GM19467 (cell line): ENCODE data around the gene DGCR6L.
"Not testable (repeated sequence)": the region's sequence is repeated elsewhere in the genome, so short reads cannot be mapped to it uniquely, and the experiment has no call there.

Source experiments
- ATAC-seq: cut with Tn5 transposase; IDR thresholded peaks from one replicate; pipeline ENCODE4 v1.9.1; 2021; ENCODE audit warnings: mild to moderate bottlenecking, moderate library complexity; ENCODE audit not compliant: unreplicated experiment

The DGCR6L gene

GRCh38 chr22:20277936-20278635 is 41.8 kb downstream of the DGCR6L start:
- ATAC-seq = not testable (repeated sequence)

DNA sequence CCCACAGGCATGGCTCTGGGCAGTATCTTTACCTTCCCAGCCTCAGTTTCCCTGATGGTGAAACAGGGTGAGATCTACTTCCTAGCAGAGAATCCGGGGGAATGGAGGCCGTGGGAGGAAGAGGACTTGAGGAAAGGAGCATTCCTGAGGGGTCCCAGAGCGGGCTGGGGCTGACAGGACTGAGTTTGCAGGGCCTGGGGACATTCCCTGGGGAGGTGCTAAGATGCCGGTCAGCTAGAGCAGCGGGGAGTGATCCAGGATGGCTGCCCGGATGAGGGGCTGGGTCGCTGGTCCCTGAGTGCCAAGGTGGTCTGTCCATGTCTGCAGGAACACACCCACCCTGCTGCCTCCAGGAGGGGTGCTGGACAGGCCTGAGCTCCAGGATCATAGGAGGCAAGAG is 43.4 kb downstream of the DGCR6L start:
- no peak for ATAC-seq

DNA sequence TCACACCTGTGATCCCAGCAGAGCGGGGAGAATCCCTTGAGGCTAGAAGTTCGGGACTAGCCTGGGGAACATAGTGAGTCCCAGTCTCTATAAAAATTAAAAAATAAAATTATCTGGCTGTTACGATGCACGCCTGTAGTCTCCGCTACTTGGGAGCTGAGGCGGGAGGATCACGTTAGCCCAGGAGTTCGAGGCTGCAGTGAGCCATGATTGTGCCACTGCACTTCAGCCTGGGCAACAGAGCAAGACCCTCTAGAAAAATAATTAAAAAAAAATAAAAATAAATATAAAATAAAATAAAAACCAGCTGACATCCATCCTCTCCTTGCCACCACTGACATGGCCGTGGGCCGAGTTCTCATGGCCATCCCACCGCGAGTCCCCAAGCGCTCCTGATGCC is 44.0 kb downstream of the DGCR6L start:
- no peak for ATAC-seq

DNA sequence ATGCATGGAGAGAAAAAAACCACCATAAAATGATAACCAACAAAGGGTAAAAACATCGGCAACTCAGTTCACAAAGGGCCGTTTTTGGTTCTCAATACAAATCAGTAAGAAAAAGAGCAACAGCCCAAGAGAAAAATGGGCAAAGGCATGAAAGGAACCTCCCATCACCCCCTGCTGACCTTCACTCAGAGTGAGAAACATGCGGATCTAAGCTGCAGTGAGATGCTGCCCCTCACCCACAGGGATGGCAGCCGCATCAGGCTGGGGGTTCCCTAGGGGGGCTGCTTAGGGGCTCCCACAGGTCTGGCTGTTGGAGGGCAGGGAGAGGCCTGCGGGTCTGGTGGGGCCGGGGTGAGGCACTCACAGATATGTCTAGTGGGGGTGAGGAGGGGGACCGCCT is 44.5 kb downstream of the DGCR6L start:
- ATAC-seq = not testable (repeated sequence)

DNA sequence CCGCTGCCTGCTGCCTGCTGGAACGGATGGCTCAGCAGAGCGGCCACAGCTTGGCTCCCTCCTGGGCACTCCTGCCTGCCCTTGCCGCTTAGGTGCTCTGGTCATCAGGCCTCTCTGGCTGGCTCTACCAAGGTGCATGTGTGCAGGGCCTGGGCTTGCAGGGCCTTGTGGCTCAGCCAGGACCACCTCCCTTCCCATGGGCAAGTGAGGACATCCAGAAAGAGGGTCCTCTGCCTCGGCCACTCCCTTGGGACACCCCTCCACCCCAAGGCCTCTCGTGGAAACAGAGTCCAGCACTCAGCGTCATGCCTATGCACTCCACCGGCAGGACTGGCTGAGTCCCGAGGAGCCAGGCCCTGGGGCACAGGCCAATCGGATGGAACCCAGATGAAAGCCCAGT is 45.5 kb downstream of the DGCR6L start:
- not testable (repeated sequence) for ATAC-seq

- ATAC-seq = no peak
Measured at GRCh38 chr22:20273758-20274181, 46.1 kb downstream of the DGCR6L start.

- no peak for ATAC-seq
Measured at GRCh38 chr22:20272700-20273099, 47.2 kb downstream of the DGCR6L start.

DNA sequence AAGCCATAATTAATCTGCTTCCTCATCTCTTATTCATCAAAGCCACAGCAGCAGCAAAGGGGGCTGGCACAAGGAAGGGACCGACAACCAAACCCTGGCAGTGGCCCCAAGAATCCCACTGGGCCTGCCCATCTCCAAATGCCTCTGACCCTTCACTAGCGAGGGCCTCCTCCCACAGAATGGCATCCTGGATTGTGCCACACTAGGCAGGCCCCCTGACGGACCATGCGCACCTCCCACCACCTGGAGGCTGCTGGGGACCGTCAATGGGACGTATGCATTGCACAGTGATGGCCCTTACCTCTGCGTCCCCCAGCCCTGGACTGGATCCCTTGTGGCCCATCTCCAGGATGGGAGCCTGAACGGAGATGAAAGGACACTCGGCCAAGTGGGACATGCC is 47.7 kb downstream of the DGCR6L start:
- no peak for ATAC-seq

DNA sequence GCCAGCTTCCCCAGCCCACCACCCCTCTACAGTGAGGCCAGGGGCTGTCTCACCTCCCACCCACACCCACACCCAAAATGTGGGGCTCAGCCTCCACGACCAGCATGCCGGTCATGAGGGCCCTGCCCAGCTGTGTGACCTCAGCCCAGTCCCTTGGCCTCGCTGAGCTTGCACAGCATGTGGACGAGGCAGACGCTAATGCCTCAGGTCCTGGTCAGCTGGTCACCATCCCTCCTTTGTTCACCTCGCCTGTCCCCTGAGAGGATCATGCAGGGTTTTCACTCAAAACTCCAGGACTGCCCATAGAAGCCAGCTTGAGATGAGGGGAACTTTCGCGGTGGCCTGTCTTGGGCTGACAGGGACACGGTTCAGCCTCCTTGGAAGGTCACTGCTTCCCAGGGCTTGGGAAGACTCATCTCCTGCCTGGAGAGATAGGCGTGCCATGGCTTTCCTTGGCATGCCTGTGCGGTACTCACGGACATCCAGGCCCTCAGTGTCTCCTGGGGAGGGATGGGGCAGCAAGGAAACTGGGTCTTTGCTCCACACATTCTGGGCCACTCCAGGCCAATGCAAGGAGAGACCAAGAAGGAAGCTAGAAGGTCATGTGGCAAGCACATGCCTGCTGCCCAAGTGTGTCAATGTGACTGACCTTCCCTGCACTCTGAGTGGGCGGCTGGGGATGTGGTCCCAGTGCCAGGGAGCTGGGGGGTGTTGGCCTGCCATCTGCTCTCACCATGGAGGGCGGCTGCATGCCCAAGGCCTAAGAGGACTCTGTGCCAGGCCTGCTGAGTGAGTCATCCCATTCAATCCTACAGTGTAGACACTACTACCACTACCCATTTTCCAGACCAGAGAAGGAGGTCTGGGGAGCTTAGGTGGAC is 48.5 kb downstream of the DGCR6L start:
- ATAC-seq = no peak

DNA sequence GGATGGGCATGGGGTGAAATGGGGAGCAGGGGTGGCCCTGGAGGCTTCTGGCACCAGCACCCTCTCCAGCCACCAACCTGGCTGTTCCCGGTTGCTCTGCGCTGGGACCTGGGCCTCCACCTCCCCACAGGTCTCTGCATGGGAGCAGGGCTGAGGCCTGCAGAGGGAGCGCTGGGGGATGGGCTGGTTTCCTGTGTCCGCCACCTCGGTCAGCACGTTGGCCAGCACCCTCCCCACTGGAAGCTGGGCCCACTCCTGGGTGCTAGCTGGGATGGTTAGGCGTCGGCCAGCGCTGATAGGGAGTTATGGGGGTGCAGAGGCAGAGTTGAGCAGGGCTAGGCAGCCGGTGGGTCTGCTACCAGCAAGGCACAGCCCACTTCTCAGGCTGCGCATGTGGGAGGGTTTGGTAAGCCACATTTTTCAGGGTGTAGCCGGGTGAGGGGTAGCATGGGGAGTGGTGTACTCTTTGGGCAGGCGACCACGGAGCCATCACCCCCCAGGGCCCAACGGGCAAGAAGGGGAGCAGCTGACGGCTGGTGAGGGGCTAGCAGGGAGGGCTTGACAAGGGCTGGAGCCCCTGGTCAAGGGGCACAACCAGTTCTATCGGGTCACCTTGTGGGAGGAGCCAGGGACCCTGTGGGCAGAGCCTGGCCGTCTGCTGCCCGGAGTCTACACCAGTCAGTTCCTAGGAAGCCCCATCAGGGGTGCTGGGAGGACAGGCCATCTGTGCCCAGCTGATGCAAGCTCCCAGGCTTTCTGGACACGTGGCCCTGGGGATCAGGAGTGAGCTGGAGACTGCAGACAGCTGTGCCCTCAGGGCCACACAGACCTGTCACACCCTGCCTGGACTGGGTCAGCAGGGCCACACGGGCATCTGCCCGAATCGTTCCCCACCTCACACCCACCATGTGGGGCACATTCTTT is 49.4 kb downstream of the DGCR6L start:
- not testable (repeated sequence) for ATAC-seq

GRCh38 chr22:20269673-20270072 is 50.2 kb downstream of the DGCR6L start:
- ATAC-seq = not testable (repeated sequence)

DNA sequence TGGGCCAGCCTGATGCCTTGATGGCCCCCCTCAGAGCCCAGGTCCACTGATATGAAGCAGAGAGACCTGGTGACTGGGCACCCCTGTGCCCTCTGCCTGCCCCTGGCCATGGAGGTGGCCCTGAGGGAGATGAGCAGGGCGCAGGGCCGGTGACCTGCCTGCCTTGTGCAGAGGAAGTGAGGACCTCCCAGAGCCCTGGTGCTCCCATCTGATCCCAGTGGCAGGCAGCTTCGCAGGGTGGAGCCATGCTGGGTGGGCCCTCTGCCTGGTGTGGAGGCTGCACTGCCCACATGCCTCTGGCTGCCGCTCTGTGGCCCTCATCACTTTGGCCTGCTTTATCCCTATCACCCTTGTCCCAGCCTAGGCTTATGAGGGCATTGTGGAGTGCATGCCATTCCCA is 50.7 kb downstream of the DGCR6L start:
- not testable (repeated sequence) for ATAC-seq

- no peak for ATAC-seq
Measured at GRCh38 chr22:20268279-20269012, 51.4 kb downstream of the DGCR6L start, which contains the start of gene RTN4R. Gene RTN4R (minus strand): TSS chr22:20268318. CDS start chr22:20268092, 226 bp downstream.

DNA sequence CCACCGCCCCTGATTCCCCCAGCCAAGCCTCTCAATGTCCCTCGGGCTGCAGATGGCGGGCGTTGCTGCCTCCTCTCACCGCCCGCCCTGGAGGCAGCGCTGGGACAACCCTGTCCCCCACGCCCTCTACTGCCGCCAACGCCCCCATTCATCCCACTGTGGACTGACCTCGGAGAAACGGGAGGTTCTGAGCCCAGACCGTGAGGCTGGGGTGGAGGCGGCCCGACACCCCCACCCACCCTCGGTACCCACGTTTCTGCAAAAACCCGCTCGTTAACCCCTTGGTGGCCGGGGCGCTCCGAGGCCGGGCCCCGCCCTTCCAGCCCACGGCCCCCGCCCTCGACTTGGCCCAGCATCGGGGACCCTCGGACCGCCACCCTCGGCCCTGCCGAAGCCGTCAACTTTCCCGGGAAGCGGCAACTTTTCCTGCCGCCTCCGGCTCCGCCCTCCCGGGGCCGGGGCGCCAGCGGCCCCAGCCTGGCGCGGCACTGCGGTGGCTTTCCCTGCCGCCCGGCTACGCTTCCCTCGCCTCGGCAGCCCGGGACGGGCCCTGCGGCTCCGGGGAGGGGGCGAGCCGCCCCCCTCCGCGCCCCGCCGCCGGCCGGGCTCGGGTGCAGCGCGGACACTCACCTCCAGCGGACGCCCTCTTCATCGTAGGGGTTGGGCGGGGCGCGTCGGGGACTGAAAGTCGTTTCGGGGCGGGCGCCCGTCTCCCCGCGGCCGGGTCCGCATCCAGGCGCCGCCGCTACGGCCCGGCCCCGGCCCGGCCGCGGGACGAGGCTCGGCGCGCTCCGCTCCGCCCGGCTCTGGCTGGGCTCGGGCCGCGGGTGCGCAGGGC is 52.2 kb downstream of the DGCR6L start:
- ATAC-seq = no peak

DNA sequence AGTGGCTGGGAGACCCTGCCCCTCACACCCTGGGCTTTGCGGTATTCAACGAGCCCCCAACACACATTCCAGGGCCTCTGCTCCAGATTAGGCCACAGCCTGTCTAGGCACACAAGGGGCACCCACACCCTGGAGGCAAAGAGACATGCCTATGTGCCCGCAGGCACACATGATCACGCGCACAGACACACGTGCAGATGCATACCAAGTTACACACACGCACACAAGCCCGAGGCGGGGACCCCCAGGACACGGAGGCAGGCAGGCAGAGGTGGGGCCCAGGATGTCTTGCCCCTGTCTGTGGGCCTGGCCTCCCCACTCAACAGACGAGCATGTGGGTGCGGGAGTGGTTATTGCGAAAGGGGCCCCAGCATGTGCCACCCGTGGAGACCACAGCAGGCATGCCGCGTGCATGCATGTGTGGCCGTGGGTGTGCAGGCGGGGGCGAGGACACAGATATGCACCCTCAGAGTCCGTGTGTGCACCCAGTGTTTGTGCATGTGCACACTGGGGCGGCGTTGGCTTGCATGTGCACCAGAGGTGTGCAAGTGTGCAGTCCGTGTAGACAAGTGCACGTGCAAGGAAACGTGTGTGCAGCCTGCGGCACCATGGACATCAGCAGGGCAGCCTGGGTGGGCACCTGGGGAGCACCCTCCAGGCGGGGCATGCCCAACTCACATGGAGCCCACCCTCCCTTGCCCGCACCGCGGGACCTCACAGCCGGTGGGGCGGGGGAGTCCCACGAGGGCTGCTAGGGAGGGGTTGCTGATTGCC is 53.0 kb downstream of the DGCR6L start:
- not testable (repeated sequence) for ATAC-seq

DNA sequence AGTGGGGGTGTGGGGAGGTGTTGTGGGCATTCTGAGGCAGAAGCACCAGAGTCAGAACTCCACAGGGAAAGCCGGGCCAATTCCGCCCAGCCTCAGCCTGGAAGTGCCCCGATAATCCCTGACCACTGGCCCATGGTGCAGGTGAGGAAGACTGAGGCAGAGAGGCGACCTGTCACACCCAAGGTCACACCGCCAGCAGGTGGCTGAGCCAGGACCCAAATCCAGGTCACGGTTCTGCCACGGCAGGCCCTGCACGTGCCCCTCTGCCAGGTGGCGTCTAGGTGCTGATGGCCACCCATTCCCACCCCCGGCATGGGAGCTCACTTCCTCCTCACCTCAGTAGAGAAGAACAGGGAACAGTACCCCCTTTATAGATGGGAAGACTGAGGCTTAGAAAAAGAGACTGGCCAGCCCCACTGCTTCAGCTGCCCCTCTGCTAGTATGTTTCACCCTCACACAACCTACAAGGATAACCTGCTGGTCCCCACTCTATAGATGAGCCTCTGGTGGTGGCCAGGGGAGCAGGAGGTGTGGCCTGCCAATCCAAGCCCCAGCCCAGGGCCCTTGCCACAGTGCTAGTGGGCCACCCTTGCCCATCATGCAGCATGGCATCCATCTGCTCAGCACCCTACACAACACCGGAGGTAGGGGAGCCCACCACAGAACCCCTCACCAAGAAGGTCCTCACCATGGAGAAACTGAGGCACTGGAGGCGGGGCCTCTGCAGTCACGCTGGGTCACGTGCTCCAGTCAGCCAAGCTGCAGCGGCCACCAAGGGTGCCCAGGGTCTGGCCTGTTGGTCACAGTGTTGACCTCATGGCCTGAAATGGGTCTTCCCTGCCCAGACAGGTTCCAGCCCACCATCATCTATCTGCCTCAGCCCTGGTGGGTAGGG is 53.8 kb downstream of the DGCR6L start:
- ATAC-seq = not testable (repeated sequence)

- ATAC-seq = no peak
Measured at GRCh38 chr22:20264614-20265452, 55.0 kb downstream of the DGCR6L start.
